AG04449 (cell line): ENCODE measurements around the gene VMAC.
"Not testable (repeated sequence)": the region's sequence is repeated elsewhere in the genome, so short reads cannot be mapped to it uniquely, and the experiment has no call there.

Experiments
- CTCF ChIA-PET: fragments of 350-600 bp; formaldehyde crosslinking; extraction: SDS; loops from one replicate; lab custom pipeline; 2021; ENCODE audit warnings: antibody characterized with exemption; lab: Yijun Ruan, JAX
- POLR2A ChIA-PET: fragments of 400-600, 350-600 bp; formaldehyde crosslinking; extraction: SDS; loops from one replicate; lab custom pipeline; 2020; ENCODE audit warnings: antibody characterized with exemption, inconsistent platforms; lab: Yijun Ruan, JAX
- DNase-seq: peaks from one replicate; pipeline ENCODE4 v3.0.0-alpha.2; 2010; ENCODE audit warnings: low read depth, low spot score
- H3K4me3 ChIP-seq: 2 replicates; pipeline ENCODE4 v1.5.1; 2011; ENCODE audit warnings: low read depth, mild to moderate bottlenecking, control low read depth, low read length
- TF ChIP-seq, protein P1 (sequence below): IDR thresholded peaks from one replicate; pipeline ENCODE4 v1.5.1; 2011; ENCODE audit warnings: mild to moderate bottlenecking, moderate library complexity, low read length, control low read depth, inconsistent platforms; ENCODE audit not compliant: insufficient read depth; ENCODE audit errors: missing control alignments

The VMAC gene

GRCh38 chr19:5904352-5905113 is at the start of gene VMAC:
TSS of gene VMAC (plus strand) at chr19:5904872. CDS start at chr19:5904891, 19 bp downstream.
- DNase-seq, result peak; percentile 100
- TF ChIP-seq, protein P1, sequence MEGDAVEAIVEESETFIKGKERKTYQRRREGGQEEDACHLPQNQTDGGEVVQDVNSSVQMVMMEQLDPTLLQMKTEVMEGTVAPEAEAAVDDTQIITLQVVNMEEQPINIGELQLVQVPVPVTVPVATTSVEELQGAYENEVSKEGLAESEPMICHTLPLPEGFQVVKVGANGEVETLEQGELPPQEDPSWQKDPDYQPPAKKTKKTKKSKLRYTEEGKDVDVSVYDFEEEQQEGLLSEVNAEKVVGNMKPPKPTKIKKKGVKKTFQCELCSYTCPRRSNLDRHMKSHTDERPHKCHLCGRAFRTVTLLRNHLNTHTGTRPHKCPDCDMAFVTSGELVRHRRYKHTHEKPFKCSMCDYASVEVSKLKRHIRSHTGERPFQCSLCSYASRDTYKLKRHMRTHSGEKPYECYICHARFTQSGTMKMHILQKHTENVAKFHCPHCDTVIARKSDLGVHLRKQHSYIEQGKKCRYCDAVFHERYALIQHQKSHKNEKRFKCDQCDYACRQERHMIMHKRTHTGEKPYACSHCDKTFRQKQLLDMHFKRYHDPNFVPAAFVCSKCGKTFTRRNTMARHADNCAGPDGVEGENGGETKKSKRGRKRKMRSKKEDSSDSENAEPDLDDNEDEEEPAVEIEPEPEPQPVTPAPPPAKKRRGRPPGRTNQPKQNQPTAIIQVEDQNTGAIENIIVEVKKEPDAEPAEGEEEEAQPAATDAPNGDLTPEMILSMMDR, result no peak
- CTCF ChIA-PET, result interaction anchor here (1.4 to 4.9 kb wide), 5 partner anchors 12 to 119 kb away, joined by 3 to 41 read pairs (median 12); no protein-coding TSS in a partner anchor
- POLR2A ChIA-PET, result interaction anchor here (1.4 to 2.6 kb wide), 5 partner anchors 12 to 186 kb away, joined by 4 to 23 read pairs (median 6); partner anchors contain the start of genes CATSPERD and LONP1
- peak within 1 kb of the TSS; percentile 100 for H3K4me3 ChIP-seq

DNA sequence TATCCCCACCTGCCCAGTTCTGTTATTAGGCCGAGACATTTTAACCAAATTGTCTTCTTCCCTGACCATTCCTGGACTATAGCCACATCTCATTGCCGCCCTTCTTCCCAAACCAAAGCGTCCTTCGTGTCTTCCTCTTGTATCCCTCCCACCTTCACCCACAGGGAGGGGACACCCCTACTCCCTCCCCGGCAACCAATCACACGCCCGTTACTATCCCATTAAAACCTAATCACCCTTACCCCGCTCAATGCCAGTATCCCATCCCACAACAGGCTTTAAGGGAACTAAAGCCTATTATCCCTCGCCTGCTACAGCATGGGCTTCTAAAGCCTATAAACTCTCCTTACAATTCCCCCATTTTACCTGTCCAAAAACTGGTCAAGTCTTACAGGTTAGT is 49.5 kb upstream of the VMAC start:
- POLR2A ChIA-PET, CTCF ChIA-PET, H3K4me3 ChIP-seq, DNase-seq: not testable (repeated sequence)

DNA sequence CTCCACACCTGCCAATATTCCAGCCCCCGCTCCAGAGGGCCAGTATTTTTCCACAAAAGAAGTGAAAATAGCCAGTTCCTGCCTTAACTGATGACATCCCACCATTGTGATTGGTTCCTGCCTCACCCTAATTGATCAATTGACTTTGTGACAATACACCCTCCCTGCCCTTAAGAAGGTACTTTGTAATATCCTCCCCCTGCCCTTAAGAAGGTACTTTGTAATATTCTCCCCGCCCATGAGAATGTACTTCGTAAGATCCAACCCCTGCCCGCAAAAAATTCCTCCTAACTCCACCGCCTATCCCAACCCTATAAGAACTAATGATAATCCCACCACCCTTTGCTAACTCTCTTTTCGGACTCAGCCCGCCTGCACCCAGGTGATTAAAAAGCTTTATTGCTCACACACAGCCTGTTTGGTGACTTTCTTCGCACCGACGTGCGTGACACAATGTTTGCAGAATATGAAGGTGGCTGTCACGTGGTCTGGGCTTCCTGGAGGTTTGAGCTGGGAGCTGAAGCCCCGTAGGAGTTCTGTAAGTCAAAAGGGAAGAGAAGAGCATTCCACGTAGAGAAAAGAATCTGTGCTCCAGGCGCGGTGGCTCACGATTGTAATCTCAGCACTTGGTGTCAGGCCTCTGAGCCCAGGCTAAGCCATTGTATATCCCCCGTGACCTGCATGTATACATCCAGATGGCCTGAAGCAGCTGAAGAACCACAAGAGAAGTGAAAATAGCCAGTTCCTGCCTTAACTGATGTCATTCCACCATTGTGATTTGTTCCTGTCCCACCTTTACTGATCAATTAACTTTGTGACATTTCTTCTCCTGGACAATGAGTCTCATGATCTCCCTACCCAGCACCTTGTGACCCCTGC is 47.2 kb upstream of the VMAC start:
- ChIA-PET POLR2A (no interaction called here), CTCF (no interaction called here)
- H3K4me3 ChIP-seq, result no peak overlapping the region
- TF ChIP-seq, protein P1, result no peak
- no peak for DNase-seq

DNA sequence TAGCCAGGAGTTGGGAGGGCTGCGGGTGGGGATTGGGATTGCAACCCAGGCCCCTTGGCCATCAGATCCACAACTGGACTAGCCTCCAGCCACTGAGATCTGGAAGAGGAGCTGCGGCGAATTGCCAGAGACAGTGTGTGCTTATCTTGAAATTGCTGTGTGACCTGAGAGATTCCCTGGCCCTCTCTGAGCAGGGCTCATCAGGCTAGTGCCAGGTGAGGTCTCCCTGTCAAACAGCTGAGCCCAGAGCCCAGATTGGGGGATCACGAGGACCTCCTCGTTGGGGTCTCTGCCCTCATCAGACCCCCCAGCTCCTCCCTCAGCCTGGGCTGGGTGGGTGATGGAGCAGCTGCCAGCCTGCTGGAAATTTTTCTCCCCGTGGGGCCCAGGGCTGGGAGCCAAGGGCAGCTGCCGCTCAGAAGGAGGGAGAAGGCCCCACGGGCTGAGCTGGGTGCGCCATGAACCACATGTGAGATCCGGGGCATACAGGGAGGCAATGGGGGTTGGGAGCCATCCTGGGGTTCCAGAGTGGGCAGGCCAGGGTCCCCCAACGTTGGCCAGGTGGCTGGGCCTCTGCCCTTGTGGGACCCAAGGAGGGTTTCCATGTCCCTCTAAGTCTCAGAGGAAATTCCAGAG is 41.5 kb upstream of the VMAC start:
- POLR2A ChIA-PET, result no interaction called here
- TF ChIP-seq, protein P1, result no peak
- DNase-seq, result no peak
- H3K4me3 ChIP-seq, result no peak overlapping the region
- CTCF ChIA-PET, result interaction anchor here (3.2 kb wide), 1 partner anchor 59 kb away, joined by 10 read pairs; the partner anchor contains the start of gene NRTN

- TF ChIP-seq, protein P1, result no peak
- ChIA-PET CTCF (interaction anchor here (3.2 kb wide), 1 partner anchor 60 kb away, joined by 10 read pairs; the partner anchor contains the start of gene NRTN), POLR2A (no interaction called here)
- no peak for DNase-seq
- H3K4me3 ChIP-seq, result no peak overlapping the region
These were observed 40.5 kb upstream of the VMAC start for GRCh38 chr19:5864013-5864720.
